Parathyroid adenoma (tissue), 2 donors: ENCODE data around the gene TMEM108.

Experiments used
- H2AFZ ChIP-seq: fragments of 300-600 bp; sonication (generic); one replicate; pipeline ENCODE4 v1.7.0; 2017; ENCODE audit warnings: antibody characterized with exemption, mild to moderate bottlenecking
- H3K27ac ChIP-seq: fragments of 300-600 bp; sonication (generic); one replicate; pipeline ENCODE4 v1.7.0; 2017
- H3K27me3 ChIP-seq: fragments of 300-600 bp; sonication (generic); one replicate; pipeline ENCODE4 v1.7.0; 2017; ENCODE audit warnings: low read length; ENCODE audit not compliant: control insufficient read depth, insufficient read depth
- H3K36me3 ChIP-seq: fragments of 300-600 bp; sonication (generic); one replicate; pipeline ENCODE4 v1.7.0; 2017; ENCODE audit warnings: low read length; ENCODE audit not compliant: control insufficient read depth, insufficient read depth
- H3K4me1 ChIP-seq: fragments of 300-600 bp; sonication (generic); one replicate; pipeline ENCODE4 v1.7.0; 2017; ENCODE audit warnings: control low read depth
- H3K4me2 ChIP-seq: fragments of 300-600 bp; sonication (generic); one replicate; pipeline ENCODE4 v1.7.0; 2017; ENCODE audit warnings: low read length
- H3K4me3 ChIP-seq: fragments of 300-600 bp; sonication (generic); one replicate; pipeline ENCODE4 v1.7.0; 2017; ENCODE audit warnings: low read depth, low read length
- H3K79me2 ChIP-seq: fragments of 300-600 bp; sonication (generic); one replicate; pipeline ENCODE4 v1.7.0; 2017; ENCODE audit warnings: control low read depth
- H3K9ac ChIP-seq: fragments of 300-600 bp; sonication (generic); one replicate; pipeline ENCODE4 v1.7.0; 2017; ENCODE audit warnings: mild to moderate bottlenecking
- H3K9me3 ChIP-seq: fragments of 300-600 bp; sonication (generic); one replicate; pipeline ENCODE4 v1.7.0; 2017; ENCODE audit warnings: low read length; ENCODE audit not compliant: control insufficient read depth
- TF ChIP-seq, protein P1 (sequence below): fragments of 300-600 bp; sonication (generic); IDR thresholded peaks from one replicate; pipeline ENCODE4 v1.7.0; 2017; ENCODE audit warnings: antibody characterized with exemption, mild to moderate bottlenecking
- donor health status: primary hyperparathyroidism.

TMEM108 gene

DNA sequence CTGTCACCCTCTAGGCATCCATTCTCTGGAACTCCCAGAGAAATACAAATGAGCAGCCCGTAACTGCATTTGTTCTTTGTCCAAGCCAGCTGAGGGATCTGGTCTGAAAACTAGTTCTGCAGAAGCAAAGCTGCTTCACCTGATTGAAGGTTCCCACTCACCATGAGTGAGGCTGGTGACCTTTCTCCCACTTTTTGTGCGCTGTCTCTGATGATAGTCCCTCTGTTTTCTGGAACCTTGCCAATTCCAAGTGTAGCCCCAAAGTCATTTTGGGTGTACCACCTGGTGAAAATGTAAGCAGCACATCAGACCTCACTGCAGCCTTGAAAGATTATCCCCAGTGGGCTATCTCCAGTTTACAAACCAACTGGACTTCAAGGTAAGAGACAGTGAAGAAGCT is 322.3 kb downstream of the TMEM108 start:
- H3K36me3 ChIP-seq = no peaks in the 10 kb centered on the region
- no peak overlapping the region for H3K27ac ChIP-seq
- no peaks in the 10 kb centered on the region for H3K27me3 ChIP-seq
- no peak overlapping the region for H3K9ac ChIP-seq
- H3K4me1 ChIP-seq = no peaks in the 10 kb centered on the region
- TF ChIP-seq, protein P1, sequence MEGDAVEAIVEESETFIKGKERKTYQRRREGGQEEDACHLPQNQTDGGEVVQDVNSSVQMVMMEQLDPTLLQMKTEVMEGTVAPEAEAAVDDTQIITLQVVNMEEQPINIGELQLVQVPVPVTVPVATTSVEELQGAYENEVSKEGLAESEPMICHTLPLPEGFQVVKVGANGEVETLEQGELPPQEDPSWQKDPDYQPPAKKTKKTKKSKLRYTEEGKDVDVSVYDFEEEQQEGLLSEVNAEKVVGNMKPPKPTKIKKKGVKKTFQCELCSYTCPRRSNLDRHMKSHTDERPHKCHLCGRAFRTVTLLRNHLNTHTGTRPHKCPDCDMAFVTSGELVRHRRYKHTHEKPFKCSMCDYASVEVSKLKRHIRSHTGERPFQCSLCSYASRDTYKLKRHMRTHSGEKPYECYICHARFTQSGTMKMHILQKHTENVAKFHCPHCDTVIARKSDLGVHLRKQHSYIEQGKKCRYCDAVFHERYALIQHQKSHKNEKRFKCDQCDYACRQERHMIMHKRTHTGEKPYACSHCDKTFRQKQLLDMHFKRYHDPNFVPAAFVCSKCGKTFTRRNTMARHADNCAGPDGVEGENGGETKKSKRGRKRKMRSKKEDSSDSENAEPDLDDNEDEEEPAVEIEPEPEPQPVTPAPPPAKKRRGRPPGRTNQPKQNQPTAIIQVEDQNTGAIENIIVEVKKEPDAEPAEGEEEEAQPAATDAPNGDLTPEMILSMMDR = no peak
- H3K79me2 ChIP-seq = no peaks in the 10 kb centered on the region
- no peak overlapping the region for H3K4me2 ChIP-seq
- no peak overlapping the region for H2AFZ ChIP-seq
- H3K4me3 ChIP-seq = no peak overlapping the region
- no peaks in the 10 kb centered on the region for H3K9me3 ChIP-seq

DNA sequence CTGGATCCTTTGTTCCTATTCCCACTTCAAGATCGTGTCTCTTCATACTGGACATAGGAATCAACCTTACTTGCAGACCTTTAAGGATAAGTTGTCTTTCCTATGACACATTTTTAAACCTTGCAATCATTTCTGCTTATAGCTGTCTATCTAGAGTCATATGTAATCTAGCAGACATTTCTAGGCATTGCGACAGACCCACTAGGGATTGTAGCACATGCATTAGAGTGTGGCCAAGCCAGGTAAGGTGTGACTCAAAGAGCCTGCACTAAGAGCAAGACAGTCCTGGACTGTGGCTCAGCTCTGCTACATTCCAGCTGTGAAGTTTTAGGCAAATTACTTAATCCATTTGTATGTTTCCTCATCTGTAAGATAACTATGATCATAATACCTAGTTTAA is 322.8 kb downstream of the TMEM108 start:
- no peak overlapping the region for H3K4me3 ChIP-seq
- no peaks in the 10 kb centered on the region for H3K9me3 ChIP-seq
- H2AFZ ChIP-seq = no peak overlapping the region
- H3K4me2 ChIP-seq = no peak overlapping the region
- no peaks in the 10 kb centered on the region for H3K27me3 ChIP-seq
- H3K4me1 ChIP-seq = no peaks in the 10 kb centered on the region
- H3K27ac ChIP-seq = no peak overlapping the region
- TF ChIP-seq, protein P1 = no peak
- no peak overlapping the region for H3K9ac ChIP-seq
- no peaks in the 10 kb centered on the region for H3K79me2 ChIP-seq
- H3K36me3 ChIP-seq = no peaks in the 10 kb centered on the region

DNA sequence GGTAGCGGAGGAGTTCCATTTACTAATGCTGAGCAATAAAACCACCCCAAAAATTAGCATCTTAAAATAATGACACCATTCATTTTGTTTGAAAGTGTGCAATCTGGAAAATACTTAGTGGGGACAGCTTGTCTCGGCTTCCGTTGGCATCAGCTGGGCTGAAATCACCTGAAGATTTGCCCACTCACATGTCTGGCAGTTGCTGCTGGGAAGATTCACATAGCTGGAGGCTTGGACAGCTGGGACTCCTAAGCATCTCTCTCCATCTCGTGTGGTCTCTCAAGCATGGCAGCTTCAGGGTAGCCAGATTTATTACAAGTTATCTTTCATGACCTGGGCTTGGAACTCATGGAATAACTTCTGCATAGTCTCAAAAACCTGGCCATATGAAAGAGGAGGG is 323.2 kb downstream of the TMEM108 start:
- TF ChIP-seq, protein P1 = no peak
- Histone ChIP-seq H3K9ac (no peak overlapping the region), H3K4me1 (no peaks in the 10 kb centered on the region), H3K79me2 (no peaks in the 10 kb centered on the region), H3K4me3 (no peak overlapping the region), H3K4me2 (no peak overlapping the region), H3K36me3 (no peaks in the 10 kb centered on the region), H3K27ac (no peak overlapping the region), H3K27me3 (no peaks in the 10 kb centered on the region), H2AFZ (no peak overlapping the region), H3K9me3 (no peaks in the 10 kb centered on the region)

DNA sequence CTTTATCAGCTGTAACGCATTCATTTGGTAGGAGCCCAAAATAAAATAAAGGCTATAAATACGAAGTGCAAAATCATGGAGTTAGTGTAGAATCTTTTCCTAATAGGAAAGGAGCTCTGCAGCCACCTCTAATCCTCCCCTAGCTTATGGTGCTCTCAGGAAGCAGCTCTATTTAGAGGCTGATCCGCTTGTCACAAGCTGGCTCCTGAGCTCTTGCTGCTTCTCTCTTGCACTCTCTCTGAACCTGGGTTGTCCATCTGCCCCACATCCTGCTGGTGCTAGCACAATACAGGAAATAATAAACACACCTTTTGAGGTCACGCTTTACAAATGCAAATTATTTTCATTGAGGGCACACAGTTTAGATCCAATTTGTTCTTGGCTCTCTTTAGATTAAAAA is 324.3 kb downstream of the TMEM108 start:
- Histone ChIP-seq H3K36me3 (no peaks in the 10 kb centered on the region), H3K4me1 (no peaks in the 10 kb centered on the region), H3K4me3 (no peak overlapping the region), H3K4me2 (no peak overlapping the region), H2AFZ (no peak overlapping the region), H3K79me2 (no peaks in the 10 kb centered on the region), H3K9ac (no peak overlapping the region), H3K9me3 (no peaks in the 10 kb centered on the region), H3K27ac (no peak overlapping the region), H3K27me3 (no peaks in the 10 kb centered on the region)
- TF ChIP-seq, protein P1 = no peak

DNA sequence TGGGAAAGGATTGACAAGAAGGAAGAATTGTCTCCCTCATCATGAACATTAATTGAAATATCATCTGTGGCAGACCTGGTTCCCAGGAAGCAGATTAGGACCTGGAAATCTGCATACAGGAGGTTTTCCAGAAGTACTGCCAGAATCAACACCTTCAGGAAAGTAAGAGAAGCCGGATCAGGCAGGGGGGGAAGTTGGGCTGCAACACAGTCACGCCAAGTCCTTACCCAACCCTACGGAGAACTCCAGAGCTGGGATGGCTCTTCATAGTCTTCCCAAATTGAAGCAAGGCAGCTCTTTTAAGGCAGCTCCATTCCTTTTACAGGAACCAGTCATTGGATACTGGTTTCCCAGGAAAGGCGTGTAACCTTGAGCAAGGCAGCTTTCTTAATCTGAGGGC is 326.5 kb downstream of the TMEM108 start:
- H3K27ac ChIP-seq = no peak overlapping the region
- H3K4me1 ChIP-seq = no peaks in the 10 kb centered on the region
- H3K9ac ChIP-seq = no peak overlapping the region
- H3K36me3 ChIP-seq = no peaks in the 10 kb centered on the region
- no peak overlapping the region for H2AFZ ChIP-seq
- no peaks in the 10 kb centered on the region for H3K27me3 ChIP-seq
- H3K9me3 ChIP-seq = no peaks in the 10 kb centered on the region
- TF ChIP-seq, protein P1 = no peak
- no peak overlapping the region for H3K4me2 ChIP-seq
- no peak overlapping the region for H3K4me3 ChIP-seq
- no peaks in the 10 kb centered on the region for H3K79me2 ChIP-seq
